Right lobe of liver (tissue), 4 donors: ENCODE measurements around the gene PPP1R3A.

Experiments used
- CTCF ChIP-seq, 4 donors: fragments of 200-600 bp in 3 of 4; fragments of 450-650 bp in 1 of 4; IDR thresholded peaks; one replicate each; pipeline versions ENCODE4 v1.5.1 to v1.8.0; 2016 to 2022; ENCODE audit warnings: antibody characterized with exemption in 4 of 4, mild to moderate bottlenecking in 2 of 4
- POLR2A ChIP-seq: fragments of 450-650 bp; IDR thresholded peaks from one replicate; pipeline ENCODE4 v1.6.1; 2017; ENCODE audit warnings: antibody characterized with exemption, mild to moderate bottlenecking
- donor health status: DM: no; HTN: no; CAD: no.
- donor health status: DM: no; HTN: no; CAD: no.
- donor health status: DM: no; HTN: yes; CAD: no.

- TF ChIP-seq CTCF (IDR thresholded peaks at IDR 0.05): no peak
- no peak for TF ChIP-seq POLR2A
These were observed 14.3 kb downstream of the PPP1R3A start for GRCh38 chr7:113904521-113904920.
